ENCODE measurements around the gene POLQ.
"Not testable (repeated sequence)": the region's sequence is repeated elsewhere in the genome, so short reads cannot be mapped to it uniquely, and the experiment has no call there.

Gene POLQ

DNA sequence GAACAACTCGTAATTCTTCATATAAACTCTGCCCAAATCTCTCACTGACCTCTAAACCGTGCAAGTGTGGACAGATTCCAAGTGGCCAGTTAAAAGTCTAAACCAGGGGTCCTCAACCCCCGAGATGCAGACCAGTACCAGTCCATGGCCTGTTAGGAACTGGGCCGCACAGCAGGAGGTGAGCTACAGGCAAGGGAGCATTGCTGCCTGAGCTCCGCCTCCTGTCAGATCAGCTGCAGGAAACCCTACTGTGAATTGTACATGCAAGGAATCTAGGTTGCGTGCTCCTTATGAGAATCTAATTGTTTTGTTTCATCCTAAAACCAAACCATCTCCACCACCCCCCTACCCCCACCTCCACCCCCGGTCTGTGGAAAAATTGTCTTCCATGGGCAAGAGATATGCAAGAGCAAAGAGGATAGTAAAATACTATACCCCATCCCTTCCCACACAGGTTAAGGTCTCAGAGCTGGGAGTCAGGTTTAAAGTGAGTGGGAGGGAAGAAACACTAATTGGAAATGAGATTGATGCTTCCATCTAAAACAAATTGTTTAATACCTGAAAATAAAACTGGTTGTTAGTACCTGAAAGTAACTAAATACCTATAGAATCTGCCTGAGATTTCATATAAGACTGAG is 54.0 kb downstream of the POLQ start:
- Mint-ChIP-seq H3K9me3 (no peaks in the 10 kb centered on the region), H3K4me1 (ENCODE audit: low read depth) (peaks cover 10% of the 10 kb centered on the region), H3K36me3 (ENCODE audit: low read depth) (no peaks in the 10 kb centered on the region), H3K4me3 (no peak overlapping the region), H3K27me3 (no peaks in the 10 kb centered on the region), H3K27ac (no peak overlapping the region)
- intact Hi-C loops (cut with micrococcal nuclease) = no loop called here

DNA sequence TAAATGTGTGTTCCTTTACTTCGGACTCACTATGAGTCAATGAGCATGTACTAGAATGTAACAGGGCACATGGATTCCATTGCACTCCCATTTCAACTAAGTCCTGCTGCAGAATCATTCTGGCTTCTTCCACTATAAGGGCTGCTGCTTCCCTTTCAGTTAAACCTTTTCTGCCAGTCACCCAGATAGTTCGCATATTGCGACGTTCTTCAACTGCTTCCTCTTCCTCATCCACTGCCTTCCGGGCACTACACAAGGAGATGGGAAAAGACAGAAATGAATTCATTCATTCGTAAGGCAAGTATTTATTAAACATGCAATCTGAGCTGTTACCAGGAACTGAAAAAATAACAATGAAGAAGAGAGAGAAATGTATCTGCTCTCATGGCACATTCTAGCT is 55.6 kb downstream of the POLQ start:
- H3K4me3 Mint-ChIP-seq = no peak overlapping the region
- peaks cover 10% of the 10 kb centered on the region for H3K4me1 Mint-ChIP-seq (ENCODE audit: low read depth)
- intact Hi-C loops (cut with micrococcal nuclease) = no loop called here
- no peaks in the 10 kb centered on the region for H3K36me3 Mint-ChIP-seq (ENCODE audit: low read depth)
- H3K27me3 Mint-ChIP-seq = no peaks in the 10 kb centered on the region
- H3K9me3 Mint-ChIP-seq = no peaks in the 10 kb centered on the region
- no peak overlapping the region for H3K27ac Mint-ChIP-seq

DNA sequence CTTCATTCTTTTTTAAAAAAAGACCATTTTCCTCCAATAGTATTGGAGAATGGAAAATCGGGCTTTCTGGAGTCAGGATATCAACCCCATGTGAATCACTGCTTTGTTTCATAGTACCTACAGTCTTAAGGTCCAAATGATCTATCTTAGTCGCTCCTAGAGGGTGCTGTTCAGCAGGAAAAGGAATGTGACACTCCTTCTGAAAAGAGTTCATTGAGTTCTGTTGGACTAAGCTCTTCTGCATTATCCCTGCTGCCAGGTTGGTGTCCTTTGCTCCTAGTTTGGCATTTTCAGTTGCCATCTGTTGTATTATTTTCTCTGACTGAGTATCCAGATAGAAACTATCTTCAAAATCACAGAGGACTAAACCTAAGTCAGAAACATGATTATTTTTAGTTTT is 57.2 kb downstream of the POLQ start:
- Mint-ChIP-seq H3K27ac (no peak overlapping the region), H3K4me1 (ENCODE audit: low read depth) (peaks cover 10% of the 10 kb centered on the region), H3K27me3 (no peaks in the 10 kb centered on the region), H3K36me3 (ENCODE audit: low read depth) (no peaks in the 10 kb centered on the region), H3K4me3 (no peak overlapping the region), H3K9me3 (no peaks in the 10 kb centered on the region)
- intact Hi-C loops (cut with micrococcal nuclease) = no loop called here

DNA sequence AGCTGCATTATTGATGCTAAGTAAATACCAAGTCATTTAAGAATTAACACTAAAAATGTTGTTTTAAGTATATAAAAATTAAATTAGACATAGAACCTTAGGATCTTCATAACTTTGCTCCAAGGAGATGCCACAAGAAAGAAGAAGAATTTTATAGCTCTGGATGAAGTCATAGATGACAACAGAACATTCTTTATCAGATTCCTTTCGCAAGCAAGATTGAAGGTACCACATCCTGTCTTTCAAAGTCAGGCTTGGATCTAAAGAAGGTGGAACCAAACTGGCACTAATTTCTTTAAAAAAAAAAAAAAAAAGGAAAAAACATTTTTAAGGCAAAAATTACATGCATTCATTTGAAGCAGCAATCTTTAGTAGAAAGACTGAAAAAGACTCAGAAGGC is 62.5 kb downstream of the POLQ start:
- Mint-ChIP-seq H3K9me3 (no peaks in the 10 kb centered on the region), H3K27ac (no peak overlapping the region), H3K4me1 (ENCODE audit: low read depth) (no peaks in the 10 kb centered on the region), H3K27me3 (no peaks in the 10 kb centered on the region), H3K4me3 (no peak overlapping the region), H3K36me3 (ENCODE audit: low read depth) (no peaks in the 10 kb centered on the region)
- intact Hi-C loops (cut with micrococcal nuclease) = no loop called here

DNA sequence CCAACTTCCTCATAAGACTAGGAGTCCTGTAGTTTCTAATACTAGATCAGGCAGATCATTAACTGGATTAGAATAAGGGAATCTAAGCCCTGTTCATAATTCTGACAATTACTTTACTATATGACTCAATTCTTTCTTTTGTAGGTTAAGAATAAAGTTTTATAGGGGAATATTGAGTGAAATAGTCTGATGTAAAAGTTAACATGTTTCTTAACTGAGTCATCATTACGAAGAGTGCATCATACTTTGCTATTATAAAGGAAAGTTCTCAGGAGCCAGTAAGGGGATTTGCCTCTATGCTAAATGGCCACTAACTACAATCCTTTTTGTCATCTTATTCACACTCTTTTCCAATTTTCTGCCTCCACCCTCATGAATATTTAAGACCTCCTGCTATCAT is 63.1 kb downstream of the POLQ start:
- no peaks in the 10 kb centered on the region for H3K4me1 Mint-ChIP-seq (ENCODE audit: low read depth)
- intact Hi-C loops (cut with micrococcal nuclease) = no loop called here
- H3K27ac Mint-ChIP-seq = no peak overlapping the region
- no peaks in the 10 kb centered on the region for H3K36me3 Mint-ChIP-seq (ENCODE audit: low read depth)
- no peak overlapping the region for H3K4me3 Mint-ChIP-seq
- H3K9me3 Mint-ChIP-seq = no peaks in the 10 kb centered on the region
- no peaks in the 10 kb centered on the region for H3K27me3 Mint-ChIP-seq

DNA sequence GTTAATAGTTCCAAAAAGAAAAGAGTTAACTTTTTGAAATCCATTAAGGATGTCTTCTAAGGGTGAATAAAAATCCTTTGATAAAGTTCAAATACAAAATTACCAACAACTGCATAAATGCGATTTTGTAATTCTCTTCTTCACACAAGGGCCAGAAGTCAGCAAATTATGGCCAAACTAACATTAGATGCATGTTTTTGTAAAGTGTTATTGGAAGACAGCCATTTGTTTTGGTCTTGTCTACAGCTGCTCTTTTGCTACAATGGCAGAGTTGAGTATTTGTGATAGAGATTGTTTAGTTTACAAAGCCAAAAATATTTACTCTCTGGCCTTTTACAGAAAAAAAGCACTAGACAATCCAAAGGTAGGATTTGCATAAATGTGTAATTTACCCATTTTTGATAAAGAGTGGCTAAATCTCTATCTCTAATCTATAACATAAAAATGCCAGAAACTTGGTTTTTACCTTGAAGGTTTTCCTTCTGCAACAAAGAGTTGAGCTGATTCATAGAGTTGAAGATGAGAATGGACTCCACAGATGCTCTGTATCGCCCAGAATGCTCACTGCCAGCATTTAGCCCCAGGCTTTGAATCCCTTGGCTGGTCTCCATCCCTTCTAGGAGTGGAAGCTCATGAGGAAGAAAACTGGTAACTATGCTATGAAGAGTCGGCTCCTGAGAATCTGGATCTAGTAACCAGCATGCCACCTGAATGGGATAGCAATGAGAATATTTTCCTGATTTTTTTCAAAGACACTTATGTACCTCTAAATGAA is 64.5 kb downstream of the POLQ start:
- H3K4me1 Mint-ChIP-seq (ENCODE audit: low read depth) = no peaks in the 10 kb centered on the region
- H3K9me3 Mint-ChIP-seq = no peaks in the 10 kb centered on the region
- H3K36me3 Mint-ChIP-seq (ENCODE audit: low read depth) = no peaks in the 10 kb centered on the region
- H3K27ac Mint-ChIP-seq = no peak overlapping the region
- no peaks in the 10 kb centered on the region for H3K27me3 Mint-ChIP-seq
- no peak overlapping the region for H3K4me3 Mint-ChIP-seq
- intact Hi-C loops (cut with micrococcal nuclease) = no loop called here

DNA sequence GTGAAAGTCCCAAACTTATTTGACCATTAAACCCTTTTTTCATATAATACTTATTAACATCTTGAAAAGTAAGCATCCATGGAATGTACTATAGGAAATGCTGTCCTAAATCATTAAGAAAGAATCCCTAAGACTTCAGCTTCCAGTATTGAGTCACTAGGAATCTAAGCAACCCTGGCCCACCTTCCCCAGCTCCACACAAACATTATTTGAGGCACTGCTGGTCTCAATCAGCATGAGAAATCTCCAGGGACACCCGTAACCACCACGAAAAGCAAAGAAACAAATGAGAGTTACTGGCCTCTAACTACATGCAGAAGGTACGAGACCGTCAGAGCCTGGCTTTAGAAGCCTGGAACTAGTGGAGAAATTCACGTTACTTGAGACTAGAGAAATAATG is 68.2 kb downstream of the POLQ start:
- intact Hi-C loops (cut with micrococcal nuclease) = no loop called here
- Mint-ChIP-seq H3K27ac (no peak overlapping the region), H3K4me3 (no peak overlapping the region), H3K36me3 (ENCODE audit: low read depth) (peaks cover 14% of the 10 kb centered on the region), H3K27me3 (no peaks in the 10 kb centered on the region), H3K9me3 (no peaks in the 10 kb centered on the region), H3K4me1 (ENCODE audit: low read depth) (no peaks in the 10 kb centered on the region)

DNA sequence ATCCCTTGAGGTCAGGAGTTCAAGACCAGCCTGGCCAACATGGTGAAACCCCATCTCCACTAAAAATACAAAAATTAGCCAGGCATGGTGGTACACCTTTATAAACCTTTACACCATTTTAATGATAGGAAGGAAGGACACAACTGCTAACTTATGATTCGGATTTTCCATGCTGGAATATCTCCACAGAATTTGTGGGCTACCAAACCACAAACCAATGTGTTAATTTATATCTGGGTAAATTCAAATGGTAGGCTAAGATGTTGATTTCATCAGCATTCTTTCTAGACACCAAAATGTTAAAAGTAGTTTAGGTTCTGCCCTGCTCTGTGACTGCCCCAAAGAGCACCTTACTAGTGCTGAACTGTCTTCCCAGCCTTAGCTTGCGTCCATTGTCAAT is 72.8 kb downstream of the POLQ start:
- H3K9me3 Mint-ChIP-seq = no peaks in the 10 kb centered on the region
- no peaks in the 10 kb centered on the region for H3K4me1 Mint-ChIP-seq (ENCODE audit: low read depth)
- intact Hi-C loops (cut with micrococcal nuclease) = no loop called here
- no peaks in the 10 kb centered on the region for H3K27me3 Mint-ChIP-seq
- H3K27ac Mint-ChIP-seq = no peak overlapping the region
- H3K4me3 Mint-ChIP-seq = no peak overlapping the region
- H3K36me3 Mint-ChIP-seq (ENCODE audit: low read depth) = peaks cover 15% of the 10 kb centered on the region

DNA sequence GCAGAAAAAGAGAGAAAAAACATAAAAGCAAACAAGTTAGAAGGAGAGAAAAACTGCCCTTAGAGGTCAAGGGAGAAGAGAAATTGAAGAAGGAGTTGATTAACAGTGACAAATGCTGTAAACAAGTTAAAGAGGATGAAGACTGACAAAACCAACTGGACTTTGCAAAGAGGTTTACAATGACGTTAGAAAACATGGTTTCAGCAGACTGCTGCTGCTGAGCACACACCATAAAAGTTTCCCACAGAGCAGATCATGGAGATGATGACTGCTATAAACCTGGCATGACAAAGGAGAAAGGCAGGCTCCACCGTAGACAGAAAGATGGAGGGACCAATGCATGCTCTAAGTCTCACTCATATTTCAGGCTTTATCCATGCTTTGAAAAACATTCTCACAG is 78.7 kb downstream of the POLQ start:
- peaks cover 10% of the 10 kb centered on the region for H3K36me3 Mint-ChIP-seq (ENCODE audit: low read depth)
- no peaks in the 10 kb centered on the region for H3K4me1 Mint-ChIP-seq (ENCODE audit: low read depth)
- H3K27ac Mint-ChIP-seq = no peak overlapping the region
- intact Hi-C loops (cut with micrococcal nuclease) = no loop called here
- no peaks in the 10 kb centered on the region for H3K27me3 Mint-ChIP-seq
- no peaks in the 10 kb centered on the region for H3K9me3 Mint-ChIP-seq
- no peak overlapping the region for H3K4me3 Mint-ChIP-seq

DNA sequence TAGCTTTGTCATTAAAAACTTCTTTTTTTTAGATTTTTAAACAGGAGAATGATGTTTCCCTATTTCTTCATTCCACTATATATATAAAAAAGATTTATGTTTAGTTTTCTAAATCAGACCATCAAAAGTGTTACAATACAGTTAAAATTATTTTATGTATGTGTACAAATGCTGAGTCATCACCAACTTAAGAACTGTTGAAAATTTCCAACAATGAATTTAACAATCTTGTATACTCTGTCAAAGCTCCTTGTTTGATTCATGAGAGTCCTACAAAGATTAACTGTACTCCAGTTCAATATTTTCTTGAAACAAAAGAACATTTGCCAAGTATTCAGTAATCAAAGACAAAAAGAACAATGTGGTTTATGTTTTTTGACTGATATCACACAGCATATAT is 82.0 kb downstream of the POLQ start:
- no peak overlapping the region for H3K4me3 Mint-ChIP-seq
- H3K36me3 Mint-ChIP-seq (ENCODE audit: low read depth) = peaks cover 27% of the 10 kb centered on the region
- no peaks in the 10 kb centered on the region for H3K27me3 Mint-ChIP-seq
- no peak overlapping the region for H3K27ac Mint-ChIP-seq
- no peaks in the 10 kb centered on the region for H3K4me1 Mint-ChIP-seq (ENCODE audit: low read depth)
- no peaks in the 10 kb centered on the region for H3K9me3 Mint-ChIP-seq
- intact Hi-C loops (cut with micrococcal nuclease) = no loop called here

DNA sequence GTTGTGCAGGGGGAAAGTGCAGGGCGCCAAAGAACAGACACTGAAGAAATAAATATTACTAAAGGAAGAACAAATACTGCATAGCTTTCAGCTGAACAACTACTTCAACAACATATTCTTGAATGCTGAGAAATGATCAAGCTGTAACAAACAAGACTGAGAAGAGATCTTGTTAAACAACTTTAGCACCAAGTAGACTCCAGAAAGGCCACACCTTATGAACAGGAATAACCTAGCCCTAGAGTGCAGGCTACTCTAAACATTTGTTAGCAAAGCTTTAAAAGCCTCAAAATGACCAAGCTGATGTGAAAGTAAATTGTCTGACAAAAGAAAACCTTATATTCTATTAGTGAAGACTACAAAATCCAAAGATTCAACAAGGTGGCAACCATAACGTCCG is 83.2 kb downstream of the POLQ start:
- Mint-ChIP-seq H3K9me3 (no peaks in the 10 kb centered on the region), H3K4me1 (ENCODE audit: low read depth) (no peaks in the 10 kb centered on the region), H3K36me3 (ENCODE audit: low read depth) (peaks cover 31% of the 10 kb centered on the region), H3K27ac (no peak overlapping the region), H3K27me3 (no peaks in the 10 kb centered on the region), H3K4me3 (no peak overlapping the region)
- intact Hi-C loops (cut with micrococcal nuclease) = no loop called here

DNA sequence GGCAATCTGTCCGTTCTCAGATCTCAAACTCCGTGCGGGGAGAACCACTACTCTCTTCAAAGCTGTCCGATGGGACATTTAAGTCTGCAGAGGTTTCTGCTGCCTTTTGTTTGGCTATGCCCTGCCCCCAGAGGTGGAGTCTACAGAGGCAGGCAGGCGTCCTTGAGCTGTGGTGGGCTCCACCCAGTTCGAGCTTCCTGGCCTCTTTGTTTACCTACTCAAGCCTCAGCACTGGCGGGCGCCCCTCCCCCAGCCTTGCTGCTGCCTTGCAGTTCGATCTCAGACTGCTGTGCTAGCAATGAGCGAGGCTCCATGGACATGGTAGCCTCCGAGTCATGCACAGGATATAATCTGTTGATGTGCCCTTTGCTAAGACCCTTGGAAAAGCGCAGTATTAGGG is 94.0 kb downstream of the POLQ start:
- intact Hi-C loops (cut with micrococcal nuclease); H3K27me3 Mint-ChIP-seq; H3K4me1 Mint-ChIP-seq (ENCODE audit: low read depth); H3K4me3 Mint-ChIP-seq; H3K27ac Mint-ChIP-seq; H3K9me3 Mint-ChIP-seq: not testable (repeated sequence)
- H3K36me3 Mint-ChIP-seq (ENCODE audit: low read depth) = peaks cover 30% of the 10 kb centered on the region

DNA sequence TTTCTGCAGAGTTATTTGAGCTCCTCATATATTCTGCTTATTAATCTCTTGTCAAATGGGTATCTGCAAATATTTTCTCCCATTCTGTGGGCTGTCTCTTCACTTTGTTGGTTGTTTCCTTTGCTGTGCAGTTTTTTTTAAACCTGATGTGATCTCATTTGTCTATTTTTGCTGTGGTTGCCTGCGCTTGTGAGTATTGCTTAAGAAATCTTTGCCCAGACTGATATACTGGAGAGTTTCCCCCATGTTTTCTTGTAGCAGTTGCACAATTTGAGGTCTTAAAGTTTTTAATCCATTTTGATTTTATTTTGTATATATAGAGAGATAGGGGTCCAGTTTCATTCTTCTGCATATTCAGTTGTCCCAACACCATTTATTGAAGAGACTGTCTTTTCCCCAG is 102.3 kb downstream of the POLQ start:
- no peaks in the 10 kb centered on the region for H3K9me3 Mint-ChIP-seq
- no peak overlapping the region for H3K4me3 Mint-ChIP-seq
- intact Hi-C loops (cut with micrococcal nuclease) = no loop called here
- peaks cover 16% of the 10 kb centered on the region for H3K36me3 Mint-ChIP-seq (ENCODE audit: low read depth)
- no peak overlapping the region for H3K27ac Mint-ChIP-seq
- no peaks in the 10 kb centered on the region for H3K4me1 Mint-ChIP-seq (ENCODE audit: low read depth)
- no peaks in the 10 kb centered on the region for H3K27me3 Mint-ChIP-seq

DNA sequence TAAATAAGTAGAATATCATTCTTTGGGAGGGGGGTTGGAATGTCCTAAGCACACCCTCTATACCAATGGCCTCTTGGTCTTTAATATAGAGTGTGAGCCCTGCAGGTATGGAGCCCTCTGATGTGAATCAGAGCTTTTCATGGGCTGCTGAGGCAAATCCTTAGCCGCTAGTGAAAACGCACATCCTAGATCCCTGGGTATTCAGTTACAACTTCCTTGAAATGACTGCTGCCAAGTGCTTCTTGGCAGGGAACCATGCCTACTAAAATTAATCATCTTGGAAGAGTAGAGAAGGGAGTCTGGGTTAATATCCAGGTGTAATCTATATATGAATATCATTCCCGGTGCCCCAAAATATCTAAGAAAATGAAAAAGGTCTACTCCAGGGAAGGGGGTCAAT is 109.1 kb downstream of the POLQ start:
- Mint-ChIP-seq H3K4me1 (ENCODE audit: low read depth) (no peaks in the 10 kb centered on the region), H3K9me3 (no peaks in the 10 kb centered on the region), H3K27me3 (no peaks in the 10 kb centered on the region), H3K36me3 (ENCODE audit: low read depth) (peaks cover 6% of the 10 kb centered on the region), H3K4me3 (no peak overlapping the region), H3K27ac (no peak overlapping the region)
- intact Hi-C loops (cut with micrococcal nuclease) = no loop called here

DNA sequence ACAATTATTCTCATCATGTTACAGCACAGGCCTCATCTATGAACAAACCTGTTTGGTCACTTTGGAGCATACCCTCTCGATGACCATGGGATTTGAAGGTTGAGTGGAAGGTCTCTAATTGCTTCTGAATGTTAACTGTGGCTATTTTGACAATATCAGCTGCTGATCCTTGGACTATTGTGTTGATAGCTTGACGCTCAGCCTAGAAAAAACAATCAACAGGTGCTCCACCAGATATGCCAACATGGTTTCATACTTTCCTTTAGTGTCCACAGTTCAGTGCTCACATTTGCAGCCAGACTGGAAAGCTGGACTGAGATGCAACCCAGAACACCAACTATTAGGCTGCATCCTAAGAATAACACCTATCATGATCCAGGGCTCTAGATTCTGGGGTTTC is 109.7 kb downstream of the POLQ start:
- Mint-ChIP-seq H3K4me3 (no peak overlapping the region), H3K9me3 (no peaks in the 10 kb centered on the region), H3K27me3 (no peaks in the 10 kb centered on the region), H3K27ac (no peak overlapping the region), H3K36me3 (ENCODE audit: low read depth) (peaks cover 6% of the 10 kb centered on the region), H3K4me1 (ENCODE audit: low read depth) (no peaks in the 10 kb centered on the region)
- intact Hi-C loops (cut with micrococcal nuclease) = no loop called here
